Activated T-cell treated with anti-CD3 and anti-CD28 coated beads, Interleukin-2, amount 50 U/mL, for 24 hours (primary cell): ENCODE measurements around the gene RIMBP2.
"Not testable (repeated sequence)": the region's sequence is repeated elsewhere in the genome, so short reads cannot be mapped to it uniquely, and the experiment has no call there.

ENCODE experiments used
- DNase-seq: peaks from one replicate; pipeline ENCODE4 v3.0.0-alpha.2; 2020
- H3K27ac Mint-ChIP-seq: 2 replicates; pipeline ENCODE4 v1.8.0; 2020; ENCODE audit warnings: mild to moderate bottlenecking, mixed read lengths
- H3K27me3 Mint-ChIP-seq: 2 replicates; pipeline ENCODE4 v1.8.0; 2020; ENCODE audit warnings: mixed read lengths
- H3K36me3 Mint-ChIP-seq: 2 replicates; pipeline ENCODE4 v1.8.0; 2020; ENCODE audit warnings: low read depth, mixed read lengths
- H3K4me1 Mint-ChIP-seq: 2 replicates; pipeline ENCODE4 v1.8.0; 2020; ENCODE audit warnings: low read depth, mixed read lengths
- H3K4me3 Mint-ChIP-seq: 2 replicates; pipeline ENCODE4 v1.8.0; 2020; ENCODE audit warnings: mild to moderate bottlenecking, moderate library complexity, mixed read lengths
- H3K9me3 Mint-ChIP-seq: 2 replicates; pipeline ENCODE4 v1.8.0; 2020; ENCODE audit warnings: mixed read lengths

The RIMBP2 gene

DNA sequence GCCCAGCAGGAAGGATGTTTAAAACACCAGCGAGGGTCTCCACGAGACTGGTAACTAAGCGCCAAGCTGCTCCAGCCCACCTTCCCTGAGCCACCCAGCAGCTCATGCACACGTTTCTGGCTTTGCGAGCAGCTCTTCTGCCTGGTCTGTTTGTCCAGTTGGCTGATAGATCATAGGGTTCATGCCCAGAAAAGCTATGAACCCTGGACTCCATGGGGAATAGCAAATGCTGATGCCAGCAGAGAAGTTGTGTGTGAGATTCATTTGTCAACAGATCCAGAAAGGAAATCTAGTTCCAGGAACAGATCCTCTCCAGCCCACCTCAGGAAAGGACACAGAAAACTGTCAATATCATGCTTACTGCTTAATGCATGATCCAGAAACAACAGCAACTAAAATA is 28.2 kb upstream of the RIMBP2 start:
- DNase-seq: no peak
- H3K27ac Mint-ChIP-seq: no peak overlapping the region
- H3K4me1 Mint-ChIP-seq: peaks cover 6% of the 10 kb centered on the region
- H3K4me3 Mint-ChIP-seq: no peak overlapping the region
- H3K36me3 Mint-ChIP-seq: no peaks in the 10 kb centered on the region
- H3K9me3 Mint-ChIP-seq: no peaks in the 10 kb centered on the region
- peaks cover 37% of the 10 kb centered on the region for H3K27me3 Mint-ChIP-seq

DNA sequence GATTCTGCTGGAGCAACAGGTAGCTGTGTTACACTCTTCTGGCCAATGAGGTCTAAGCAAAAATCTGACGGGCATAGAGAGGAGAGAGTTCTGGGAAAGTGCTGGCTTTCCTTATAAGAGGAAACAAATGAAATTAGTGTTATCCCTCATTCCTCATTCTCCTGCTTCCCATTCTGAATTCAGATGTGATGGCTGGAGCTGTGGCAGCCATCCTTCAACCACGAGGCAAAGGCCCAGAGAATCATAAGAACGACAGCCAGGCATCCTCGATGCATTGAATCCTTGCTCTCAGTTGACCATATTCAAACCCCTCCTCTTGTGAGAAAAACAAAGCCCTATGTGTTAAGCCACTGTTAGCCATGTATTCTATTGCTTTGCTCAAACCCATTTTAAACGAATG is 27.5 kb upstream of the RIMBP2 start:
- peaks cover 6% of the 10 kb centered on the region for H3K4me1 Mint-ChIP-seq
- H3K9me3 Mint-ChIP-seq: no peaks in the 10 kb centered on the region
- DNase-seq: no peak
- no peak overlapping the region for H3K27ac Mint-ChIP-seq
- no peaks in the 10 kb centered on the region for H3K36me3 Mint-ChIP-seq
- H3K27me3 Mint-ChIP-seq: peaks cover 41% of the 10 kb centered on the region
- H3K4me3 Mint-ChIP-seq: no peak overlapping the region

DNA sequence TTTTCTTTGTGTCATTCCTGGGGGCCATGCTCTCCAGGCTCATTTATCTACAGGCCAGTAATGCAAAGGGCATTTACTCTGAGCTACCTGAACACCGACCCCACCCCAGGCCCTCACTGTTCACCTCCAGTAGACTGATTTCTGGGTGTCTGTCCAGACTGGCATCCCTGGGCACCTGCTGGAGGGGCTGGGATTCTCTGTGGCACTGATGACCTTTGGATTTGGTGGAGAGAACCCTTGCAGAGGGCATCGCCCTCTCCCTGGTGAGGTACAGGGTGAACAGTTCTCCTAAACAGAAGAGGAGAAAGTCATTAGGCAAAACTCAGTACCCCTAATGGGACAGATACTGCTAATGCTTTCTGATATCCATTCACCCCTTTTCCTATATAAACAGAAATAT is 27.1 kb upstream of the RIMBP2 start:
- H3K4me1 Mint-ChIP-seq: peaks cover 5% of the 10 kb centered on the region

DNA sequence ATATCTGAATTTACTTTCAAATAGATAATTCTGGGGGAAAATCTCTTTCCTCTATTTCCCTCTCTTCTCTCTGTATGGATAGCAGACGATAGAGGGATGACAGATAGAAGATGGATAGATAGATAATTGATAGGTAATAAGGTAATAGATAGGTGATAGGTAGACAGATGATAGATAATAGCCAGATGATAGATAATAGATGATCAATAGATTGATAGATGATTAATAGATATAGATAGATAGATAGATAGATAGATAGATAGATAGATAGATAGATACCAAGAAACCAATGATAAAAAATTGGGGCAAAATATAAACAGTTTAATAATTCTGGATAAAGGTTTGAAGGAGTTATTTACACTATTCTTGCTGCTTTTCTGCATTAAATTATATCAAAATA is 26.6 kb upstream of the RIMBP2 start:
- no peak overlapping the region for H3K27ac Mint-ChIP-seq
- H3K36me3 Mint-ChIP-seq: no peaks in the 10 kb centered on the region
- no peaks in the 10 kb centered on the region for H3K9me3 Mint-ChIP-seq
- peaks cover 46% of the 10 kb centered on the region for H3K27me3 Mint-ChIP-seq
- no peak overlapping the region for H3K4me3 Mint-ChIP-seq
- DNase-seq: no peak
- H3K4me1 Mint-ChIP-seq: peaks cover under 1% of the 10 kb centered on the region

More for the DNA sequence above, 27.1 kb upstream of the RIMBP2 start:
- Mint-ChIP-seq H3K27ac (no peak overlapping the region), H3K36me3 (no peaks in the 10 kb centered on the region), H3K27me3 (peaks cover 44% of the 10 kb centered on the region), H3K4me3 (no peak overlapping the region), H3K9me3 (no peaks in the 10 kb centered on the region)
- no peak for DNase-seq

DNA sequence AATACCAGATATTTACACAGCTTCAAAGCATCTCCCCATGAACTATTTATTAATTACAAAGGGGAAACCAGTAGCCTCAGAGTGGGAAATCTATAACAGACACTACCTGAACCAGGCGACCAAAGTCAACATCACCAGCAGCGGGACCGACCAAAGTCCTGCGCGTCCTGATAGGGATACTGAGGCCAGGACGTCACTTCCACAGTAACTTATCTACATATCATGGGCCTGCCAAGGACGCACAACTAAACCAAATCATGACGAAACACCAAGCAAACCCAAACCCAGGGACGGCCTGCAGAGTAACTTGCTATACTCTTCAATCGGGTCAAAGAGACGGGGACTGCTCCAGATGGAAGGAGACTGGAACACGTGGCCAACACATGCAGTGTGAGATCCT is 26.0 kb upstream of the RIMBP2 start:
- Mint-ChIP-seq H3K4me1 (no peaks in the 10 kb centered on the region), H3K36me3 (no peaks in the 10 kb centered on the region), H3K9me3 (no peaks in the 10 kb centered on the region), H3K4me3 (no peak overlapping the region), H3K27me3 (peaks cover 51% of the 10 kb centered on the region), H3K27ac (no peak overlapping the region)
- no peak for DNase-seq

DNA sequence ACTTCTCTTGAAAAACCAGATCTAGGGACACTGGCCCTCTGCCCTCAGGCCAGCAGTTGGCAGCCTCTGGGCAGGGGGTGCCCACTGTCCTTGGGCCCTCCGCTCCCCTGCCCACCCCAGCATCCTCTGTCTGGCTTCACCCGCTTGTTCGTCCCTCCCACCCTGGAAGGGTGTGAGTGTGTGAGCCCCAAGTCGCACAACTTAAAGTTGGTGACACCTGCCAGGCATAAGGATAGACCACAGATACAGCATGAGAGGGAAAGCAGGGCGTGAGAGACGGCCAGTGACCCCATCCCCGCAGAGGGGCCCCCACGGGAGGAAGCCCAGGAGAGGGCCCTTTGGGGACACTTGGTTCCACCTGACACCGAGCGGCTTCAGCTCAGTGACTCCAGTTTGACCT is 23.5 kb upstream of the RIMBP2 start:
- H3K27me3 Mint-ChIP-seq: peaks cover 50% of the 10 kb centered on the region
- no peak overlapping the region for H3K27ac Mint-ChIP-seq
- H3K4me1 Mint-ChIP-seq: no peaks in the 10 kb centered on the region
- H3K36me3 Mint-ChIP-seq: no peaks in the 10 kb centered on the region
- H3K4me3 Mint-ChIP-seq: no peak overlapping the region
- DNase-seq: no peak
- H3K9me3 Mint-ChIP-seq: no peaks in the 10 kb centered on the region

DNA sequence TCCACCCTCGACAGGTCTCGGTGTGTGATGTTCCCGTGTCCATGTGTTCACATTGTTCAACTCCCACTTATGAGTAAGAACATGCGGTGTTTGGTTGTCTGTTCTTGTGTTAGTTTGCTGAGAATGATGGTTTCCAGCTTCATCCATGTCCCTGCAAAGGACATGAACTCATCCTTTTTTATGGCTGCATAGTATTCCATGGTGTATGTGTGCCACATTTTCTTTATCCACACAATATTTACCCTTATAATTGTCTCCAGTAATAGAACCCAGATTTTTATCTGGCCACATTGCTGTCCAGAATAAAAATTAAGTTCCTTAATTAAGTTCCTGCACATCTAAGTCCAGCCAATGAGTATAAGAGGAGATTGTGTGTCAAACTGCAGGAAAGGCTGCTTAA is 22.3 kb upstream of the RIMBP2 start:
- H3K4me1 Mint-ChIP-seq, H3K4me3 Mint-ChIP-seq, H3K36me3 Mint-ChIP-seq, DNase-seq, H3K27ac Mint-ChIP-seq, H3K9me3 Mint-ChIP-seq: not testable (repeated sequence)
- peaks cover 44% of the 10 kb centered on the region for H3K27me3 Mint-ChIP-seq

DNA sequence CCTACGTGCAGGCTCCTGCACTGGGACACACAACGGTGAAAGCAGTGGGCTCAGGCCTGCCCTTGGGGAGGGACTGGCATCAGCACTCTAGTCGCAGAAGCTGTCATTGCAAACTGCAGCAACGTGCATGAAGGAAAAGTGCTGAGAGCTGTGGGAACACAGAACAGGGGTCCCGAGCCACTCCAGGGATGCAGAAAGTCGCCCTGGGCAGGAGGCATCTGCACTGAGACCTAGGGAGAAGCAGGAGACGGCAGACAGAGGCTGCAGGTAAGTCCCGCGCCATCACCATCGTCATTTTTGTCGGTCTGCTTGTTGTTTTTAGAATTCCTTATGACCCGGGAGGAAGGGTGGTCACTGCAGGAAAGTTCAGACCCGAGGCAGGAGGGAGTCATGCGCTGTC is 21.6 kb upstream of the RIMBP2 start:
- H3K36me3 Mint-ChIP-seq: no peaks in the 10 kb centered on the region
- no peaks in the 10 kb centered on the region for H3K4me1 Mint-ChIP-seq
- no peak for DNase-seq
- no peak overlapping the region for H3K4me3 Mint-ChIP-seq
- H3K9me3 Mint-ChIP-seq: no peaks in the 10 kb centered on the region
- H3K27me3 Mint-ChIP-seq: peaks cover 44% of the 10 kb centered on the region
- H3K27ac Mint-ChIP-seq: no peak overlapping the region

DNA sequence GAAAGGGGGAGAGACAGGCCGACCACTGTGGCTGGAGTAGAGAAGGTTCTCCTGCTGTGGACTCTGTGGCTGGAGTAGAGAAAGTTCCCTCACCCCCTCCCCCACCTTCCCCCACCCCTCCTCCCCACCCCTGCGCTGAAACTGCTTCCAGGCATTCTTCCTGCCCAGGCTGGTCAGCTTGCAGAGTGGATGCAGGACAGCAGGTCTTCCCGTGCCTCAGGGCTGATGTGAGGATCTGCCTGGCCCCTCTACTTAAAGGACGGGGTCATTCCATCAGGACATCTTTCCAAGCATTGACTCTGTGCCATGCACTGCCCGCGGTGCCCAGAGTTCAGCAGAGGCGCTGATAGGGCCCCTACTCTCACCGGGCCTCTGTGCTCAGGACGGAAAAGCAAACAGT is 13.2 kb upstream of the RIMBP2 start:
- Mint-ChIP-seq H3K9me3 (peaks cover 17% of the 10 kb centered on the region), H3K4me1 (no peaks in the 10 kb centered on the region), H3K4me3 (no peak overlapping the region), H3K27me3 (no peaks in the 10 kb centered on the region), H3K36me3 (no peaks in the 10 kb centered on the region), H3K27ac (no peak overlapping the region)
- DNase-seq: no peak

DNA sequence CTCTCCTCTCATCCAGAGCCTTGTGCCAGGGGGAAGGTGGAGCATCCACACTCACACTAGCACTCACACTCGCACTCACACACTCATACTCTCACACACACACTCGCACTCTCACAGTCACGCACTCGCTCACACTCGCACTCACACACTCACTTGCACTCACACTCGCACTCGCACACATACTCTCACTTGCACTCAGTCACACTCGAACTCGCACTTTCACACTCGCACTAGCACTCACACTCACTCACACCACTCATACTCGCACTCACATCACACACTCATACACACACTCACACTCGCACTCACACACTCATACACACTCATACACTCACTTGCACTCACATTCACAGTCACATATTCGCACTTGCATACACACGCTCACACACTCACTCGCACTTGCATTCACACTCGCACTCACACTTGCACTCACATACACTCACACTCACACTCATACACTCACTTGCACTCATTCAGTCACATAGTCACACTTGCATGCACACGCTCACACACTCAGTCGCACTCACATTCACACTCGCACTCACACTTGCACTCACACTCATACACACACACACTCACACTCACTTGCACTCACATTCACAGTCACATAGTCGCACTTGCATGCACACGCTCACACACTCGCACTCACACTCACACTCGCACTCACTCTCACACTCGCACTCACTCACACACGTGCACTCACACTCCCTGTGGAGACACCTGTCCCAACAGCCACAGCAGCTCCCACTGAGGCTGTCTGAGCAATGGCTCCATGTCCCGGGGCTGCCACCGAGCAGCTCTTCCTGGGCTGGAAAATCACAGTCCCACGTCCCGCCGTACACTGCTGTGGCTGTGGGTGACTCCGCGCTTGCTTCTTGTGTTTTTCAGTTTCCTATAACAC is 12.3 kb upstream of the RIMBP2 start:
- H3K27ac Mint-ChIP-seq: no peak overlapping the region

DNA sequence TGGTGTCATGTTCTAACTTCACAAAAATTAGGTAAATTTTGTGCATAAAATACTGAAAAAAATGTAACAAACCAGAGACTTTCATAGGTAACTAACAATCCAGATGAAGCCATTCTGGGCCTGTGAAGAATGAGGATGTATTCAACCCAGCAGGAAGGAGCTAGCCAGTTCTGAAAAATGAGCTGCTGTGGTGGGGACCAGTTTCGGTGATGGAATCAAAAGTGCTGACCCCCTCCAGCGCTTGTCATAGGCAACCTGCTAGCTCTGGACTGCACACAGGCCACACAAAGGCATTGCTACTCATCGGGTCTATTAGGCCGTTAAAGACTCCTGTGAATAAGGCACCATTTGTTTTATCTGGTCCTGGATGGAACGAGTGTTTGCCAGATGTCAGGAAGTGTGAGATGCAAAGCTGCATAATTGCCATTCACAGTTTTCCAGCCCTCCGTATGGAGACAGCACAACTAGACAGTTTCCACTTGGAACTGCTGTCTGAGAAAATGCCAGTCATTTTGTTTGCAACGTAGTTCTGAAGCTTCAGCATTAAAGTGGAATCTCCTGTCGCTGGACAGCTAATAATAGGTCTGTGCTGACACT is 3.3 kb upstream of the RIMBP2 start:
- peaks cover 46% of the 10 kb centered on the region for H3K27me3 Mint-ChIP-seq
- H3K4me3 Mint-ChIP-seq: no peak overlapping the region
- H3K36me3 Mint-ChIP-seq: no peaks in the 10 kb centered on the region
- DNase-seq: no peak
- peaks cover 9% of the 10 kb centered on the region for H3K4me1 Mint-ChIP-seq
- H3K9me3 Mint-ChIP-seq: peaks cover 22% of the 10 kb centered on the region
- H3K27ac Mint-ChIP-seq: no peak overlapping the region

More for the DNA sequence above, 12.3 kb upstream of the RIMBP2 start:
- Mint-ChIP-seq H3K27me3 (no peaks in the 10 kb centered on the region), H3K4me3 (no peak overlapping the region), H3K4me1 (no peaks in the 10 kb centered on the region), H3K36me3 (no peaks in the 10 kb centered on the region), H3K9me3 (peaks cover 22% of the 10 kb centered on the region)
- no peak for DNase-seq

DNA sequence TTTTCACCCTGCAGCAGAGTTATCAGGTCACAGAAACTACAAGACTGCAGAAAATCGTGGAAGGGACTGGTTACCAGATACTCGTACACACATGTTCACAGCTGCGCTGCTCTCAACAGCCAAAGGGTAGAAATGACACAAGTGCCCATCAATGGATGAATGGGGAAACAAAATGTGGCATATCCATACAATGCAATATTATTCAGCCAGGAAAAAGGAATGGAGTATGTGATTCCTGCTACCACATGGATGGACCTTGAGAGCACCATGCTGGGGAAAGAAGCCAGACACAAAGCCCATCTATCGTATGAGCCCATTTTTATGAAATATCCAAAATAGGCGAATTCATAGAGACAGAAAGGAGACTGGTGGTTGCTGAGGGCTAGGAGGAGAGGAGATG is 1.7 kb upstream of the RIMBP2 start:
- H3K27me3 Mint-ChIP-seq: peaks cover 61% of the 10 kb centered on the region

DNA sequence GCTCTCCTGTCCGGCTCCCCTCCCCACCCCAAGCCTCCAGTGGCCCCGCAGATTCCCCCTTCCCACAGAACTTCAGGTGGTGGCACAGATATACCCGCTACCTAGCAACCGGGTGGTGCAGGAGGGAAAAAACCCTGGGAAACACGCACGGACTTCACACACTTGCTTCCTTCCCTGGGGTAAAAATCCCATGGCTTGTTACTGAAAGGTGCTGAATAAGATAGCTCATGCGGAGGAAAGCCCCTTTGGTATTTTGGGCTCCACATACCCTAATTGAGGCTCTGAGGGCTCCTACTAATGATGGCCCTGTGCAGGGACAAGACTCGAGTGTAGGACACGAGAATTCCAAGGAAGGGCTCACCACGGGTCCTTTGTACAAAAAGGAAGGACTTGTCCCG is 869 bp upstream of the RIMBP2 start:
- H3K36me3 Mint-ChIP-seq: no peaks in the 10 kb centered on the region
- DNase-seq: no peak
- peaks cover 65% of the 10 kb centered on the region for H3K27me3 Mint-ChIP-seq
- H3K4me3 Mint-ChIP-seq: no peak overlapping the region
- no peak overlapping the region for H3K27ac Mint-ChIP-seq
- peaks cover 13% of the 10 kb centered on the region for H3K4me1 Mint-ChIP-seq
- peaks cover 3% of the 10 kb centered on the region for H3K9me3 Mint-ChIP-seq

More for the DNA sequence above, 1.7 kb upstream of the RIMBP2 start:
- Mint-ChIP-seq H3K4me3 (no peak overlapping the region), H3K27ac (no peak overlapping the region), H3K36me3 (no peaks in the 10 kb centered on the region), H3K4me1 (peaks cover 13% of the 10 kb centered on the region), H3K9me3 (peaks cover 11% of the 10 kb centered on the region)
- no peak for DNase-seq

DNA sequence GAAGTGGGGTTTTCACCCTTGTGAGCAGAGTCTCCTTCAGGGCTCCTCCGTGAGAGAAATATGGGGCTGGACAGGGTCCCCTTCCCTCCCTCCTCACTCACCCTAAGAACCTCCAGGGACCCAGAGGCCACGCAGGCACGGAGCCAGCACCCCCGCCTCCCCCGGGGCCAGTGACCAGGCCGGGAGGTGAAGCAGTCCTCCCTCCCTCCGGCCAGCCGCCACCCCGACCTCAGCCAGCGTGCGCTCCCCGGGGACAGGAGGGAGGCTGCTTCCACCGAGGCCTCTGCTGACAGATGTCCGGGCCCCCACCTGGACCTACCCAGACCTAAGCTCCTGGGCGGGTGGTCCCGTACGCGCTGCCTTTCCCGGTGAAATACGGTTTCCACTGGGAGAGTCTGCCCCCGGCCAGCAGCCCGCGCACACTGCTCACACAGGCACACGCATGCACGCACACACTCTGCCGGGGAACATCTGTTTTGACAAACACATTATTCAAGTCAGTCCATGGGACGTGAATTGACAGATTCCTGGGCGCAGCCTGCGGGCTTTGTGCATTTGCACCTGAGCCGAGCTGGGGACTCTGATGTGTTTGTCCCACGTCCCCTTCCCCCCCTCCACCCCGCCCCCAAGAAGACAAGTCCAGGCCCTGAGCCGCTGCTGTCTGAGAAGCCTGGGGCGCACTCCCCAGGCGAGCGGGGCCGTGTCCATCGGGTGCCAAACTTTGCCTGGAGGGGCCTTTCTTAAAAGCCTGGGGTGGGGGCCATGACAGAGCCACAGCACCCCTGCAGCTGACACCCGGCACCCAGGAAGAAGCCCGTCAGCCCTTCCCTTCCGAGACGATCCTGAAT is 725 bp downstream of the RIMBP2 start:
- Mint-ChIP-seq H3K4me3 (no peak overlapping the region), H3K4me1 (peaks cover 13% of the 10 kb centered on the region), H3K27ac (no peak overlapping the region), H3K36me3 (no peaks in the 10 kb centered on the region), H3K27me3 (peaks cover 74% of the 10 kb centered on the region), H3K9me3 (peaks cover 3% of the 10 kb centered on the region)
- DNase-seq: no peak
